ENCODE measurements around the gene SDK2.

- TF ChIP-seq CTCF (conservative IDR thresholded peaks at IDR 0.05; ENCODE audit: low read depth, low read length) (no peak), POLR2A (IDR thresholded peaks at IDR 0.05; ENCODE audit: low read depth, low read length) (no peak), RAD21 (IDR thresholded peaks at IDR 0.05; ENCODE audit: low read length) (no peak), MAZ (IDR thresholded peaks at IDR 0.05; ENCODE audit: borderline replicate concordance, low read depth, low read length) (no peak), ELK1 (IDR thresholded peaks at IDR 0.05; ENCODE audit: borderline replicate concordance, low read depth, low read length) (no peak), CEBPB (IDR thresholded peaks at IDR 0.05; ENCODE audit: low read depth, low read length) (no peak), USF2 (IDR thresholded peaks at IDR 0.05; ENCODE audit: low read depth, low read length) (no peak), BHLHE40 (IDR thresholded peaks at IDR 0.05; ENCODE audit: low read depth, low read length) (no peak), FOS (IDR thresholded peaks at IDR 0.05; ENCODE audit: low read depth, low read length) (no peak)
Measured at GRCh38 chr17:73412914-73413313, 231.3 kb downstream of the SDK2 start.
